AG04449 (cell line): ENCODE results near the gene IFT43.

ENCODE experiments used
- CTCF ChIA-PET: fragments of 350-600 bp; formaldehyde crosslinking; extraction: SDS; loops from one replicate; lab custom pipeline; 2021; ENCODE audit warnings: antibody characterized with exemption; lab: Yijun Ruan, JAX
- POLR2A ChIA-PET: fragments of 400-600, 350-600 bp; formaldehyde crosslinking; extraction: SDS; loops from one replicate; lab custom pipeline; 2020; ENCODE audit warnings: antibody characterized with exemption, inconsistent platforms; lab: Yijun Ruan, JAX
- DNase-seq: peaks from one replicate; pipeline ENCODE4 v3.0.0-alpha.2; 2010; ENCODE audit warnings: low read depth, low spot score
- H3K4me3 ChIP-seq: 2 replicates; pipeline ENCODE4 v1.5.1; 2011; ENCODE audit warnings: low read depth, mild to moderate bottlenecking, control low read depth, low read length
- TF ChIP-seq, protein P1 (sequence below): IDR thresholded peaks from one replicate; pipeline ENCODE4 v1.5.1; 2011; ENCODE audit warnings: mild to moderate bottlenecking, moderate library complexity, low read length, control low read depth, inconsistent platforms; ENCODE audit not compliant: insufficient read depth; ENCODE audit errors: missing control alignments

IFT43 gene

DNA sequence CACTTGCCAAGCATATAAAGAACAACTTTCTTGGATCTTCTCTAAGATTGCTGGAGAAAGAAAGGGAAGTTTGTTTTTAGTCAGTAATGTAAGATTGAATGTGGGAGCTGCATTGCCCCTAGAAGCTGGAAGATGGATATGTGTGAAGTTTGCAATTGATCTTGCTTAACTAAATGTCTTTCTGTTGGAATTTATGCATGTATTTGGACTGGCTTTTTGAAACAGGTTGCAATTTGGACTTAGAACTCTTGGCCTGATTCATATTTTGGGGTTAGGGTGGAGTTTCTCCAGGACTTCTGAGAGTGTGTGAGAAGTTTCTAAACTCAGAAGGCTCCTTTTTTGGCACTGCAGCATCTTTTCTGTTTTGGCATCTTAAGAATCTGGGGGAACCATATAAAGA, 26.4 kb downstream of the IFT43 start:
- ChIA-PET CTCF (interaction anchor here (1.4 to 2.6 kb wide), 4 partner anchors 29 to 434 kb away, joined by 3 to 15 read pairs (median 5); no protein-coding TSS in a partner anchor), POLR2A (no interaction called here)
- DNase-seq, result no peak
- TF ChIP-seq, protein P1, sequence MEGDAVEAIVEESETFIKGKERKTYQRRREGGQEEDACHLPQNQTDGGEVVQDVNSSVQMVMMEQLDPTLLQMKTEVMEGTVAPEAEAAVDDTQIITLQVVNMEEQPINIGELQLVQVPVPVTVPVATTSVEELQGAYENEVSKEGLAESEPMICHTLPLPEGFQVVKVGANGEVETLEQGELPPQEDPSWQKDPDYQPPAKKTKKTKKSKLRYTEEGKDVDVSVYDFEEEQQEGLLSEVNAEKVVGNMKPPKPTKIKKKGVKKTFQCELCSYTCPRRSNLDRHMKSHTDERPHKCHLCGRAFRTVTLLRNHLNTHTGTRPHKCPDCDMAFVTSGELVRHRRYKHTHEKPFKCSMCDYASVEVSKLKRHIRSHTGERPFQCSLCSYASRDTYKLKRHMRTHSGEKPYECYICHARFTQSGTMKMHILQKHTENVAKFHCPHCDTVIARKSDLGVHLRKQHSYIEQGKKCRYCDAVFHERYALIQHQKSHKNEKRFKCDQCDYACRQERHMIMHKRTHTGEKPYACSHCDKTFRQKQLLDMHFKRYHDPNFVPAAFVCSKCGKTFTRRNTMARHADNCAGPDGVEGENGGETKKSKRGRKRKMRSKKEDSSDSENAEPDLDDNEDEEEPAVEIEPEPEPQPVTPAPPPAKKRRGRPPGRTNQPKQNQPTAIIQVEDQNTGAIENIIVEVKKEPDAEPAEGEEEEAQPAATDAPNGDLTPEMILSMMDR, result no peak
- H3K4me3 ChIP-seq, result no peak overlapping the region

DNA sequence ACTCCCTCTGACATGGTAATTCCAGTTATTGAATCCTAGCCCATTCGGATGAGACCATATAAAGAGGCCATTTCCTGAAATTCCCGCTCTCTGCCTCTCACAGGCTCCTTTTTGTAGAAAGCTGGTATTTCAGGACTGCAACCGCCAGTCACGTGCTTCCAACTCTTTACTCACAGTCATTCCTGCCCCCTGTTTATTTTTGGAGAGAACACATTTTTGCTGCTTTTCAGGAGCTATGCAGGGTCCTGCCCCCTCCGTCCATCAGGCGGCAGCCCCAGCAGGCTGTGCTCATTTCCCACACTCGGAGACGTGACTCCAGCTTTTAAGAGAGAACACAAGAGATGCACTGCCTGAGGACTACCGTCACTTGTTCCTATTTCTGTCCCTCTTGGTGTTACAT, 26.8 kb downstream of the IFT43 start:
- ChIA-PET CTCF (interaction anchor here (1.4 to 2.6 kb wide), 4 partner anchors 30 to 435 kb away, joined by 3 to 15 read pairs (median 5); no protein-coding TSS in a partner anchor), POLR2A (no interaction called here)
- TF ChIP-seq, protein P1, result no peak
- DNase-seq, result no peak
- H3K4me3 ChIP-seq, result no peak overlapping the region

DNA sequence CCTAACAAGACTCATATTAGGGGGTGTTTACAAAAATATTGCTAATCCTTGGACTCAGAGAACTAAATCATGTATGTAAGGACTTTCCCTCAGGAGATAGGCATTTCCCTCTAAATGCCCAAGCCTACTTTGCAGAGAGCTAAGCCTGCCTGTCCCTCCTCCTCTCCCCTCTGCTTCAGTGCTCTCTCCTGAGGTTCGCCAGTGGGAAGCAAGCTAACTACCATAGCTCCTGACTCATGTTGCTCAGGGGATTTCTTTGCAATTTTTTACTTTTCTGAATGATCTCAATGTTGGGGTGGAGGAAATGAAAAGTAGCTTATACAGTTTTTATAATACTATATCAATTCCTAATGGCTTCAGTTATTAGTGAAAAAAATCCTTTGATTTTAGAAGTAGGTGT, 29.6 kb downstream of the IFT43 start:
- ChIA-PET POLR2A (no interaction called here), CTCF (interaction anchor here (1.5 kb wide), 1 partner anchor 36 kb away, joined by 3 read pairs; no protein-coding TSS in a partner anchor)

DNA sequence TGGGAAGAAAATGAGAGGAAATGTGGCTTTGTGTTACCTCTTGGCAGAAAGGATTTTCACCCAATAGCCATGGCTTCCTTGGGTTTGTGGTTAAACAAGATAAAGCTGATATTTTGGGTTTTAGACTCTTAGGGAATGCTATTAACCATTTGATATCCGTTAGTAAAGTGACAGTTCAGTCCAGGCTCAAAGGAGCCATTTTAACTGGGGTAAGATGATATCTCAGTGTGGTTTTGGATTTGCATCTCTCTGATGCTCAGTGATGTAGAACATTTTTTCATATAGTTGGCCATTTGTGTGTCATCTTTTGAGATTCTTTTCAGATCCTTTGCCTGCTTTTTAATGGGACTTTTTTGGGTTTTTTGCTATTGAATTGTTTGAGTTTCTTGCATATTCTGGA, 30.1 kb downstream of the IFT43 start:
- CTCF ChIA-PET, result interaction anchor here (1.5 kb wide), 1 partner anchor 35 kb away, joined by 3 read pairs; no protein-coding TSS in a partner anchor
- POLR2A ChIA-PET, result no interaction called here
- no peak overlapping the region for H3K4me3 ChIP-seq

More for the DNA sequence above, 29.6 kb downstream of the IFT43 start:
- no peak for DNase-seq
- TF ChIP-seq, protein P1, result no peak
- no peak overlapping the region for H3K4me3 ChIP-seq

DNA sequence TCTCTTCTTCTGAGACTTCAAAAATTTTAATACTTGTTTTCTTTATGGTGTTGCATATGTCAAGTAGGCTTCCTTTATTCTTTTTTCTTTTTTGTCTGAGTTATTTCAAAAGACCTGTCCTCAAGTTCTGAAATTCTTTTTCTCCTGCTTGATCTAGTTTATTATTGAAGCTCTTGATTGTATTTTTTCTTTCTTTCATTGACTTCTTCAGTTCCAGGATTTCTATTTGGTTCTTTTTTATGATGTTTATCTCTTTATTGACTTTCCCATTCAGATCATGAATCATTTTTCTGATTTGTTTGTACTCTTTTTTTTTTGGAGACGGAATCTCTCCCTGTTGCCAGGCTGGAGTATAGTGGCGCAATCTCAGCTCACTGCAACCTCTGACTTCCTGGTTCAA, 34.1 kb downstream of the IFT43 start:
- DNase-seq, result no peak
- ChIA-PET CTCF (interaction anchor here (0.6 to 1.5 kb wide), 3 partner anchors 11 to 368 kb away, joined by 3 to 5 read pairs (median 3); no protein-coding TSS in a partner anchor), POLR2A (no interaction called here)
- no peak overlapping the region for H3K4me3 ChIP-seq
- TF ChIP-seq, protein P1, result no peak

More for the DNA sequence above, 30.1 kb downstream of the IFT43 start:
- TF ChIP-seq, protein P1, result no peak
- no peak for DNase-seq

DNA sequence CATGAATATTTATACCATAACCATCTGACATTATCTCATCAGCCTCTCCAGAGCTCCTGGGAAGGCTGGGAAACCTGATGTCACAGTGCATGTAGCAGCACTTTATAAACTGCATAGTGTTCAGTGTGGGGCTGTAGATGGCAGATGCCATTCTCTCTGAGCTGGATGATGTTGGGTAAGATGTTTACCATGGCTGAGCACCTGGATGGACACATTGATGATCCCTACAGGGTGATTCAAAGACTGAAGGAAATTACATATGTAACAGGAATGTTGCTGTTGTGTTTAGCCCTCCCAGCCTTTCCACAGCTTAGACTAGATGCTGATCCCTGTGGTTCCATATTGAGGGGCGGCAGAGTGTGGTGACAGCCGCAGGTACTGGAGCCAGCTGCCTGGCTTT, 37.4 kb downstream of the IFT43 start:
- H3K4me3 ChIP-seq, result no peak overlapping the region
- CTCF ChIA-PET, result interaction anchor here (0.9 to 1.5 kb wide), 2 partner anchors 28 to 314 kb away, joined by 3 to 6 read pairs; no protein-coding TSS in a partner anchor
- POLR2A ChIA-PET, result no interaction called here
- TF ChIP-seq, protein P1, result no peak
- DNase-seq, result no peak
